ENCODE results near the gene PLCG2. TPM values are rescaled to one million over a fixed set of nuclear protein-coding genes. Genes with fewer than 3 reads are reported as not detected.

PLCG2 gene
- total and polyA plus RNA-seq, 12 donors: 2.4 to 18.2 (median 6.2) TPM

DNA sequence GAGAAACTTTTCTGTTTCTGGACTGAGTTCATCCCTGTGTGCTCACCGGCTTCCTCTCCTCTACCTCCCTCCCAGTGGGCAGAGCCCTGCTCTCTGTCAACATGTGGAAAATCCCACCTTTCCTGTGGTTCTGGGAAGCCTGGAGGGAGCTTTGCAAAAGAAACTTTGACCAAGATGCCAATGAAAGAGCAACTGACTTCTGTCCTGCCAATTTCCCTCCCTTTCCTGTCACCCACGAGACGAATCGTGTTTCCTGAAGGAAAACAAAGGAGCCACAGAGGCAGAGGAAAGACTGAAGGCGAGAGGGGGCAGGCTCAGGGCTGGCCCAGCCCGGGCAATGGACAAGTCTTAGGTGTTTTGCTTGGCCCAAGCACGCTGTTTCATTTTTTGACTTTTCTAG lies 82.8 kb downstream of the PLCG2 start:
- no peak overlapping the region for H3K4me3 ChIP-seq
- H3K27me3 ChIP-seq: peaks cover 0 to 14% (median 0%) of the 10 kb centered on the region in 7 donors
- peak in 1 of 2 donors; percentile 28 for DNase-seq
- peaks cover 0 to under 1% (median 0%) of the 10 kb centered on the region in 11 donors for H3K9me3 ChIP-seq
- ATAC-seq: peak; percentile 40 to 81 (median 70)
- TF ChIP-seq, protein P1, sequence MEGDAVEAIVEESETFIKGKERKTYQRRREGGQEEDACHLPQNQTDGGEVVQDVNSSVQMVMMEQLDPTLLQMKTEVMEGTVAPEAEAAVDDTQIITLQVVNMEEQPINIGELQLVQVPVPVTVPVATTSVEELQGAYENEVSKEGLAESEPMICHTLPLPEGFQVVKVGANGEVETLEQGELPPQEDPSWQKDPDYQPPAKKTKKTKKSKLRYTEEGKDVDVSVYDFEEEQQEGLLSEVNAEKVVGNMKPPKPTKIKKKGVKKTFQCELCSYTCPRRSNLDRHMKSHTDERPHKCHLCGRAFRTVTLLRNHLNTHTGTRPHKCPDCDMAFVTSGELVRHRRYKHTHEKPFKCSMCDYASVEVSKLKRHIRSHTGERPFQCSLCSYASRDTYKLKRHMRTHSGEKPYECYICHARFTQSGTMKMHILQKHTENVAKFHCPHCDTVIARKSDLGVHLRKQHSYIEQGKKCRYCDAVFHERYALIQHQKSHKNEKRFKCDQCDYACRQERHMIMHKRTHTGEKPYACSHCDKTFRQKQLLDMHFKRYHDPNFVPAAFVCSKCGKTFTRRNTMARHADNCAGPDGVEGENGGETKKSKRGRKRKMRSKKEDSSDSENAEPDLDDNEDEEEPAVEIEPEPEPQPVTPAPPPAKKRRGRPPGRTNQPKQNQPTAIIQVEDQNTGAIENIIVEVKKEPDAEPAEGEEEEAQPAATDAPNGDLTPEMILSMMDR (IDR thresholded peaks at IDR 0.05): no peak
- WGBS, 2 donors: 39 to 50% methylated on average over 7 of the region's 7 CpGs
- intact Hi-C loops (cut with DNase I): no loop called here
- H3K27ac ChIP-seq: peak overlapping the region in 7 of 10 donors; percentile 16 to 77 (median 59)
- H3K36me3 ChIP-seq: peaks cover 0 to 19% (median 0%) of the 10 kb centered on the region in 9 donors
- H3K4me1 ChIP-seq: peaks cover 0 to 38% (median 14%) of the 10 kb centered on the region in 9 donors

DNA sequence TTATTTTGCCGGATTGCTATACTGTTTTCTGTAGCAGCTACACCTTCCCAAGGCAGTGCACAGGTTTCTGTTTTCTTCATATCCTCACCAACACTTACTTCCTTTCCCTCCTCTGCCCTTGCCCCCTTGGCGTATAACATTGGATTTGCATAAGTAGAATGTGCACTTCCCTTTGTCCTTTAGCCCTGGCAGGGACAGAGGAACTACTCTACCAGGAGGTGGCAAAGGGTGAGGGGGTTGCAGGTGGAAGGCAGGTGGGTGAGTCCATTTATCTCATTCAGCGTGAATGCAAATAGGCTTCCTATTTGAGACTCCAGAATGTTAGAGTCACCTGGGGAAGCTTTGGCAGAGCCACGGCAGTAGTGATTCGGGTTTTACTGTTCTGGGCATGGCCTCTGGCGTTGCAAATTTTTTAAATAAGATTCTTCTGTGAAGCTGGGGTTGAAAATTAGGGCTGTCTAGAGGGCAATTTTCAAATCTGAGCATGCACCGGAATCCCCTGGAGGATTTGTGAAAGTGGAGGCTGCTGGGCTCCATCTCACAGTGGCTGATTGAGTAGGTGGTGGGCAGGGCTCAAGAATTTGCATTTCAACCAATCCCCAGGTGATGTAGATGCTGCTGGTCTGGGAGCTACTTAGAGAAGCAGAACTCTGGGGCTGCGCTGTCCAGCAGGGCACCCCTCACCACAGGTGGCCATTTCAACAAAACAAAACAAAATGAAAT lies 84.7 kb downstream of the PLCG2 start:
- DNase-seq: no peak
- Histone ChIP-seq H3K27me3 (peaks cover 0 to 14% (median 0%) of the 10 kb centered on the region in 7 donors), H3K4me1 (peaks cover 0 to 43% (median 14%) of the 10 kb centered on the region in 9 donors), H3K9me3 (no peaks in the 10 kb centered on the region), H3K36me3 (peaks cover 0 to 13% (median 0%) of the 10 kb centered on the region in 9 donors), H3K27ac (no peak overlapping the region), H3K4me3 (no peak overlapping the region)
- ATAC-seq: no peak
- TF ChIP-seq, protein P1 (IDR thresholded peaks at IDR 0.05): no peak
- WGBS, 2 donors: 71 to 72% methylated on average over 8 of the region's 8 CpGs
- intact Hi-C loops (cut with DNase I): no loop called here

DNA sequence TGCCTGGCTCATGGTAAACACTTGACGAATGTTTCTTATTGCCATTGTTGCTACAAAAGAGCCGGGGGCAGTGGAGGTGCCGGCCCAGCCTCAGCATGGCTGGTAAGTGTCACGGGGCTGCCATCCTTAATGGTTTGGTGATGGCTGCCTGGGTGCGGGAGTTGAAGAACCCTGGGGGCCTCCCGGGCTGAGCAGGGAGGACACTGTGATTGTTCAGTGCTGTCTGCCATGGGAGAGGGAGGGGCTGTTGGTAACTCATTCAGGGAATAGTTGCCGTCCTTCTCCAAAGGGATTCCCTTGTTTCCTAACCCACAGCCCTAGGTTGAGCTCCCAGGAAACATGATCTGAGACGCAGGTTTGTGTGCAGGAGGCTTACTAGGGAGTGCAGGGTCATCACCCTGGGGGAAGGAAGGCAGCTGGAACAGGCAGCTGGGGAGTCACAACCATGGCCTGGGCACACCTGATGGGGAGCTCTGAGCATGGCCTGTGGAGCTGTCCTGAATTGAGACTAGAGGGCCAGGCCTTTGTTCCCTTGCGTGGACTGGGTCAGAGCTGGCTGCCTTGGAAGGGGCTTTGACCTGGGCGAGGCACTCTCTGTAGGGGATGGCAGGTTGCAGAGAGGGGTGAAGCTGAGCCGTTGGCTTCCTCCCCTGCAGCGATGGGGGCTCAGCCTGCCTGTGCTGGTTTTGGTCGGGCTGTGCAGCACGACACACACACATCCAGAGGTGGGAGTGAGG lies 85.7 kb downstream of the PLCG2 start:
- TF ChIP-seq, protein P1 (IDR thresholded peaks at IDR 0.05): no peak
- ATAC-seq (no peak), DNase-seq (no peak)
- H3K36me3 ChIP-seq: peaks cover 0 to 11% (median 0%) of the 10 kb centered on the region in 9 donors
- peaks cover 0 to 43% (median 14%) of the 10 kb centered on the region in 9 donors for H3K4me1 ChIP-seq
- no peak overlapping the region for H3K4me3 ChIP-seq
- WGBS, 2 donors: 58 to 59% methylated on average over 14 of the region's 14 CpGs
- peaks cover 0 to 14% (median 0%) of the 10 kb centered on the region in 7 donors for H3K27me3 ChIP-seq
- peak overlapping the region in 2 of 10 donors; percentile 80 to 86 for H3K27ac ChIP-seq
- no peaks in the 10 kb centered on the region for H3K9me3 ChIP-seq
- intact Hi-C loops (cut with DNase I): no loop called here

DNA sequence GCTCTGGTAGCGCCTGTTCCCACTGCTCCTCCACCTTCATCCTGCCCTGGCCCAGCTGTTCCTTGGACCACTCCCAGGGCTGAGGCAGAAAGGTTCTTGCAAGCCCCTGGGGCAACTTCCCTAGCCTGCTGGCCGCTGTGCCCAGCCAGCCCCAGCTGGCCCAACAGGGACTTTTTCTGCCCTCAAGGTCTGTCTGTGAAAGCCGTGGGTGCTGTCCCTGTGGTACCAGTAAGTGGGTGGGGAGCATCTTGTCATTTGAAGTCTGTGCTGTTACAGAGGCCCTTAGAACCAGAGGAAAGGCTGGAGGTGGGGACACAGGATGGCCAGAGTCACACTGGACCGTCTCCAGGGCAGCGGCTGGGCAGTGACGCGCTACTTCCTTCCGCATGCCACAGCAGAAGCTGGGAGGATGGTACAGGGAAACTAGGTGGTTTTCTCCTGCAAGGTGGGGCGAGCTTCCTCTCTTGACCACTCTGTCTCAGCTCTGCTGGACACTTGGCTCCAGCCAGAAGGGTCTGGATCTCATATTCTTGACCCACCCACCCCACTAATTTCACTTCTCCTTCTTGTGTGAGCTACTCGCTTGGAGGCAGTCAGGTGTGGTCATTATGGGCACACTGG lies 87.8 kb downstream of the PLCG2 start:
- intact Hi-C loops (cut with DNase I): no loop called here
- Histone ChIP-seq H3K9me3 (no peaks in the 10 kb centered on the region), H3K4me1 (peaks cover 0 to 35% (median 14%) of the 10 kb centered on the region in 9 donors), H3K27ac (peak overlapping the region in 9 of 10 donors; percentile 11 to 86 (median 75)), H3K4me3 (no peak overlapping the region), H3K27me3 (peaks cover 0 to 14% (median 0%) of the 10 kb centered on the region in 7 donors), H3K36me3 (peaks cover 0 to 4% (median 0%) of the 10 kb centered on the region in 9 donors)
- ATAC-seq (peak; percentile 90 to 95 (median 92)), DNase-seq (peak; percentile 43 to 77)
- TF ChIP-seq, protein P1 (IDR thresholded peaks at IDR 0.05): no peak
- WGBS, 2 donors: 39 to 61% methylated on average over 10 of the region's 10 CpGs

Measured in heart right ventricle (tissue), 16 donors.